ENCODE measurements around the gene ATP2B1.

- no peak for TF ChIP-seq CTCF (IDR thresholded peaks at IDR 0.05)
- no peak for TF ChIP-seq POLR2A (IDR thresholded peaks at IDR 0.05)
Observed at GRCh38 chr12:89655841-89656240, 52.8 kb downstream of the ATP2B1 start.
